Measurements from ENCODE around the gene FHIP2A.

DNA sequence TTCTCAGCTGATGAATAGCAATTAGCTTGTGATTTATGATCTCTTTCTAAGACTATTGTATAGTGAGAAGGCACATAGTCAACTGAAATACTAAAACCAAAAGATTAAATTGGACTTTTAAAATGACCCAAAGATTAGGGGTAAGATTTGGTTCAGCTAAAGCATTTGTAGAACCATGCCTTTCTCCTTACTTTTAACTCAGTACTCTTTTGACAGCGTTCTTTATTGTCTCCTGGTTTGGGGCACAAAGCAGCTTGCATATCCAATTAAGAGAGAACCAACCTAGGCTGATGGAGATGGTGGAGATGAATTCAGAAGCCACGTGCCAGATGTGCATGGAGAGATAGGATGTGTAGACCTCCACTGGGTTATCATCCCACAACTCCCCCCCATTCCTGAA, 45.8 kb downstream of the FHIP2A start:
- TF ChIP-seq CTCF (IDR thresholded peaks at IDR 0.05) (no peak), POLR2A (IDR thresholded peaks at IDR 0.05) (no peak)
